B cell (primary cell): ENCODE results near the gene CTCFL.

Source experiments
- EZH2 ChIP-seq: IDR thresholded peaks from 2 replicates; pipeline ENCODE4 v1.6.1; 2012; ENCODE audit warnings: borderline replicate concordance, low read depth, mild to moderate bottlenecking, moderate library complexity, low read length; ENCODE audit not compliant: insufficient read depth, poor library complexity, severe bottlenecking
- TF ChIP-seq, protein P1 (sequence below): fragments of 200-600 bp; IDR thresholded peaks from one replicate; pipeline ENCODE4 v1.8.0; 2022; ENCODE audit warnings: antibody characterized with exemption, mild to moderate bottlenecking

DNA sequence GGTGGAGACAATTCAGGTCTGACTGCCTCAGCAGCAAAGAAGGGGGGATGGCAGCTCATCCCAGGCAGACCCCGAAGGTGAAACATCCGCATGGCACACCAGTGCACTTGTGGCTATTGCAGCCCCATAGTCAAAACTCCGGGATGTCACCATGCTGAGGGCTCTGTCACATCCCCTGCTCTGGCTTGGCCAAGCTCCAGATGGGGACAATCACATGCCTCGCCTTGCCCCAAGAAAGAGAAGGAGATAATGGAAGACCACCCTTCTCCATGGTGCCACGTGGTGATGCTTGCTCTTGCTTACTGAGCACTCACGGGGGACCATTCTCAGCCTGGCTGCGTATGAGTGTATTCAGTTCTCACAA lies 73.5 kb downstream of the CTCFL start:
- TF ChIP-seq, protein P1, sequence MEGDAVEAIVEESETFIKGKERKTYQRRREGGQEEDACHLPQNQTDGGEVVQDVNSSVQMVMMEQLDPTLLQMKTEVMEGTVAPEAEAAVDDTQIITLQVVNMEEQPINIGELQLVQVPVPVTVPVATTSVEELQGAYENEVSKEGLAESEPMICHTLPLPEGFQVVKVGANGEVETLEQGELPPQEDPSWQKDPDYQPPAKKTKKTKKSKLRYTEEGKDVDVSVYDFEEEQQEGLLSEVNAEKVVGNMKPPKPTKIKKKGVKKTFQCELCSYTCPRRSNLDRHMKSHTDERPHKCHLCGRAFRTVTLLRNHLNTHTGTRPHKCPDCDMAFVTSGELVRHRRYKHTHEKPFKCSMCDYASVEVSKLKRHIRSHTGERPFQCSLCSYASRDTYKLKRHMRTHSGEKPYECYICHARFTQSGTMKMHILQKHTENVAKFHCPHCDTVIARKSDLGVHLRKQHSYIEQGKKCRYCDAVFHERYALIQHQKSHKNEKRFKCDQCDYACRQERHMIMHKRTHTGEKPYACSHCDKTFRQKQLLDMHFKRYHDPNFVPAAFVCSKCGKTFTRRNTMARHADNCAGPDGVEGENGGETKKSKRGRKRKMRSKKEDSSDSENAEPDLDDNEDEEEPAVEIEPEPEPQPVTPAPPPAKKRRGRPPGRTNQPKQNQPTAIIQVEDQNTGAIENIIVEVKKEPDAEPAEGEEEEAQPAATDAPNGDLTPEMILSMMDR, result no peak
- no peak for TF ChIP-seq EZH2
